NCI-H526 treated with DMSO at 0.1 percent for 48 hours (cell line): Measurements from ENCODE around the gene PIAS2.
"Not testable (repeated sequence)": the region's sequence is repeated elsewhere in the genome, so short reads cannot be mapped to it uniquely, and the experiment has no call there.

ENCODE experiments used
- DNase-seq: peaks from one replicate; lab custom pipeline; 2025; lab: John Stamatoyannopoulos, UW

Gene PIAS2

GRCh38 chr18:46909497-46909896 is 7.8 kb downstream of the PIAS2 start:
- no peak for DNase-seq

DNA sequence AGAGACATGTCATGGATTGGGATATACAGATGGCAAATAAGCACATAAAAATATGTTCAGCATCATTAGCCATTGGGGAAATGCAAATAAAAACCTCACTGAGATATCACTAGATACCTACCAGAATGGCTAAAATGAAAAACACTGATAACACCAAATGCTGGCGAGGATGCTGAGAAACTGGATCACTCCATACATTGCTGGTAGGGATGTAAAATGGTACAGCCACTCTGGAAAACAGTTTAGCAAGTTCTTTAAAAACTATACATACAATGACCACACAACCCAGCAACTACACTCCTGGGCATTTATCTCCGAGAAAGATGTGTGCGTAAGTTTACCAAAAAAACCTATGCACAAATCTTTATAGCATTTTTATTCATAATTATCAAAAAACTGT is 13.9 kb downstream of the PIAS2 start:
- DNase-seq: no peak

GRCh38 chr18:46899274-46899948 is 17.9 kb downstream of the PIAS2 start:
- DNase-seq: no peak

DNA sequence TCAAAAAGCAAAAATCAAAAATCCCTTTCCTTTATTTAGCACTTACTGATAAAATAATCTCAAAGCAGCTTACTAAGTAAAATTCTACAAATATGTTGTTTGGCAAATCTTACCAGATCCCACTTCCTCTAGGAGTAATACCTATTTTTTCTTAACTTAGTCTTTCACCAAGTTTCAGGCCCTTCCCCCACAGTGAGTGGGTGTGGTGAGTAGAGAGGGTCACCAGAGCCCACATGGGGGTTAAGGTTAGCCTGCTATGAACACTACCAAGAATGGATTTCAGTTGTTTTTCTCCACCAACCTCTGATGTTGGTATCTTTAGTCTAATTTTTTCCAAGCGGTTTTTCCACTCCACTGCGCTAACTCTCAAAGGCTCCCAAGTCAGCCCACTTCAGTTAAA is 23.2 kb downstream of the PIAS2 start:
- no peak for DNase-seq

DNA sequence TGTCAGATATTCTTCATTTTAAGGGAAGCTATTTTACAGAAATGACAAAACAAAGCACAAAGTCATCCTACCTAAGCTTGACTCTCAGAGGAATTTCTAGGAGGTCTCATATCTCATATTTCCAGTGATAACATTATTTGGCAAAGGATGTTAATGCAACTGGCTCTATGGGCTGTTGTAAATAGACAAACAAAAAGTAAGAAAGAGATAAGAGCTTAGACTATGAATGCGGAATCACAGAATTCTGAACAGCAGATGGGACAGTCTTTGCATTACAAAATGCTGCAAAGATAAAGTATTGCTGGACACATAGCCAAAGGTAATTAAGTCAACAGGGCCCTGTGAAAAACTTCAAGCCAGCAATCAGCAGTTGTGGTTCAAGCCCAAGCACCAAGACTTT is 23.9 kb downstream of the PIAS2 start:
- DNase-seq: no peak

GRCh38 chr18:46892842-46893241 is 24.5 kb downstream of the PIAS2 start:
- DNase-seq: no peak

- DNase-seq: no peak
Observed at GRCh38 chr18:46891742-46892214, 25.5 kb downstream of the PIAS2 start.

DNA sequence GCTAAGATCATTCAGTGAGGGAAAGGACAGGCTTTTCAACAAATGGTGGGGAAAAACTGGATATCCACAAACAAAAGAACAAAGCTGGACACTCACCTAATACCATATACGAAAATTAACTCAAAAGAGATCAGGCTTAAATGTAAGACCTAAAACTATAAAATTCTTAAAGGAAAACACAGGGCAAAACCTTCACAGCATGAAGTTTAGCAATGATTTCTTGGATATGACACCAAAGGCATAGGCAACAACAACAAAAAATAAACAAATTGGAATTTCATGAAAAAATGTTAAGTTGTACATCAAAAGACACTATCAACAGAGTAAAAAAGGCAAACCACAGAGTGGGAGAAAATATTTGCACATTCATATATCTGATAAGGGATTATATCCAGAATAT is 28.3 kb downstream of the PIAS2 start:
- no peak for DNase-seq

- no peak for DNase-seq
Observed at GRCh38 chr18:46886893-46887292, 30.4 kb downstream of the PIAS2 start.

DNA sequence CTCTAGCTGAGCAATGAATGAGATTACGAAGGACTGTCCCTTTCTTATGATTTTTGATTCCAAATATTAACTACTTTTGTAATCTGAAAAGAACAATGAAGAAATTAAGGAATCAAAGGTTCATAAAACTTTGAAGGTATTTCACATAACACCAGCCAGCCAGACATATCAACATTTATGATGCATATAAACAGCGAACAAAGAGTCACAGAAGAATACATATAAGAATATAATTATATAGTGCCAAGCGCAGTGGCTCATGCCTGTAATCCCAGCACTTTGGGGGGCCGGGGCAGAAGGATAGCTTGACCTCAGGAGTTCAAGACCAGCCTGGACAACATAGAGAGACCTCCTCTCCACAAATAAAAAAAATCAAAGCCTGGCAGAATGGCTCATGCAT is 34.1 kb downstream of the PIAS2 start:
- no peak for DNase-seq

DNA sequence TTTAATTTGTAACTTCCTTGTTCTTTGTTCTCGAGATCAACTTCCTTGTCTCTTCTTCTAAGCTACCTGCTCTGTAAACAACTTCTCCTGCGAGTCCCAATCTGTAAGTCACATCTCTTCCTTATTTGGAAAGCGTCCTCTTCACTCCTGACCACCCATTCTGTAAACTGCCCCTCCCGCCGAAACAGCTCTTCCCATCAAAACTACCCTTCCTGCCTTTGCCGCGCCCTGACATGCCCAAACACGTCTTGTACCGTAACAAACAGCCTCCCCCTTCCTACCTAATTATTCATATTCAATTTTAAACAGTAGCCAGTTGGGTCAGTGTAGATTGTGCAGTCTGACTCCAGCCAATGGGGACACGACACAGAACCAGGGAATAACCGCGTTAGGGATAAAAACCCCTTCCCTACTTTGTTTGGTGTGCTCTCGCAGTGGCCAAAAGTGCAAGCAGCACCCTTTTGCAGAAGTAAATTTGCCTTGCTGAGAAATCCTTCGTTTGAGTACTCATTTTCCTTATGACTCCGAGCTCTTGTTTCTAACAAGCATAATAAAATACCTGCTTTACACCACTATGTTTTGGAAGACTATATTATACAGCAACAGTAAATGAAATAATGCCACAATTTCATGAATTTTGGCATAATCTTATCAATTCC is 39.8 kb downstream of the PIAS2 start:
- DNase-seq: no peak

GRCh38 chr18:46868169-46868921 is 49.0 kb downstream of the PIAS2 start:
- DNase-seq: no peak

DNA sequence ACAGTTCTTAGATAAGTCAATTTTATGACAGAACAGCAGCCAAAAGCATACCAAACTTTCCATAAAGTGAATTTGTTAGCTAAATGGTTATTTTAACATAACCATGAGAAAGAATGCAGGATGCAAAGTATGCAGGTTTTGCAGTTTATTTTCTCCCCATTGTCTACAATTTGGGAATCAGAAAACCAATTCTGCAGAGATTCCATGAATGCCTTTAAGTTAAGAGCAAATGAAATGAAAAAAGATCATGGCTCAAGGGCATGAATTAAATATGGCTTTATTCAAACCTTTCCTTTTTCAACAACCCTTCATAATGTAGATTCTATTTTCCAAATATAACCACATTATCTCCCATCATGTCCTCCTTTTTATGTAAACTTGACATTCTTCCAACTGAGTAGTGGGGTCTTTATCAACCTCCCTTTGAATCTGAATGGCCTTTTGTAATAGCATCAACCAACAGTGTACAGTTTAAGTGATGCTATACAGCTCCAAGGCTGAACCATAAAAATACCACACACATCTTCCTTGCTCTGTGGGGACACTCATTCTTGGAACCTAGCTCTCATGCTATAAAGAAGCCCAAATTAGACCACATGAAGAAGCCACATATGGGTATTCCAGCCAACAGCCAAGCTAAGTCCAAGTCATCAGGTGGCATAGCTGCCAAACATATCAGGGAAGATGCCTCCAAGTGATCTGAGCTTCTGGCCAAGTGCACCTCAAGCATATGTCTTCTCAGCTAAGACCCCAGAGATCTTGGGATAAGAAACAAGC is 49.8 kb downstream of the PIAS2 start:
- no peak for DNase-seq

GRCh38 chr18:46866523-46866922 is 50.8 kb downstream of the PIAS2 start:
- DNase-seq: no peak

GRCh38 chr18:46865245-46865644 is 52.1 kb downstream of the PIAS2 start:
- not testable (repeated sequence) for DNase-seq

- DNase-seq: no peak
Observed at GRCh38 chr18:46859855-46860254, 57.5 kb downstream of the PIAS2 start.

DNA sequence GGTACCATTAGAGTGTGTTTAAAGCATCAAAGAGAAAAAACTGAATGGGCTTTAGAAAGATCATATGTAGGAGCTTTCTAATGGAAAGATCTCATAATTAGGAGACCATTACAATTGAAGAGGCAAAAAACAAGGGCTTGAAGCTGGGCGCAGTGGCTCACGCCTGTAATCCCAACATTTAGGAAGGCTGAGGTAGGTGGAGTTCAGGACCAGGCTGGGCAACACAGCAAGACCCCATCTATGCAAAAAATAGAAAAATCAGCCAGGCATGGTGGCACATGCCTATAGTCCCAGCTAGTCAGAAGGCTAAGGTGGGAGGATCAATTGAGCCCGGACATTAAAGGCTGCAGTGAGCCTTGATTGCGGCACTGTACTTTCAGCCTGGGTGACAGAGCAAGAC is 59.0 kb downstream of the PIAS2 start:
- no peak for DNase-seq

- no peak for DNase-seq
Observed at GRCh38 chr18:46856973-46857372, 60.3 kb downstream of the PIAS2 start.

DNA sequence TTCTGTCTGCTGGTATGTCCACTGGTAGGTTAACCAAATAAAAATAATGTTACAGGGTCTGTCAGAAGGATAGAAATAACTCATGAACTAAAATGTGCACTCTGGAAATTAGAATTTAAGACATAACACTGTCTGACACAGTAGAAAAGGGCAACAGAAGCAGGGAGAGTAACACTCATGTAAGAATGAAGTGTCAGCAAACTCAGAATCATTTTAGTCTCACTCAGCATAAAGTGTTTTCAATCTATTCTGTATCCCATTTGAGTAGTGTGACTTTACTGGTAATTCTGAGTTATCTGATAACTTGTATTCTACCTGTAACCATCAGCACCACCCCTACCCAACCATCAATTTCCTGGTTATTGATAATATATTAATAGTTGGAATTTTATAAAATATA is 68.3 kb downstream of the PIAS2 start:
- DNase-seq: no peak

DNA sequence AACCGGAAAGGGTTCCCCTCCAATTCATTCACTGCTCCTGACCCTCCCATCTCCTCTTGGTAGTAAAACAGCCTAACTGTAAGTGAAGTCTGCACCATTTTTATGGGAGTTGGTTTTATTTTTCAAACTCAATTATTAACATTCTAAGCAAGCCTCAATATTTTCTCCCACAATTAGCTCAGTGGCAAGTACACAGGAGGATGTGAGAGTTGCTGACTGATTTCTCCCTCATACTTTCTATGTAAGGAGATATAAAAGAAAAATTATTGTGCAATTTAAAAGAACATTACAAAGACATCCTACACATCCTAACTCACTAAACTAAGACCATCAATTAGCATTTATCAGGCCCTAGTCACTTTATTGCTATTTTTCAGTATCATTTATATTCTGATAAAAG is 73.9 kb downstream of the PIAS2 start:
- DNase-seq: no peak

GRCh38 chr18:46842583-46842982 is 74.7 kb downstream of the PIAS2 start:
- DNase-seq: no peak

DNA sequence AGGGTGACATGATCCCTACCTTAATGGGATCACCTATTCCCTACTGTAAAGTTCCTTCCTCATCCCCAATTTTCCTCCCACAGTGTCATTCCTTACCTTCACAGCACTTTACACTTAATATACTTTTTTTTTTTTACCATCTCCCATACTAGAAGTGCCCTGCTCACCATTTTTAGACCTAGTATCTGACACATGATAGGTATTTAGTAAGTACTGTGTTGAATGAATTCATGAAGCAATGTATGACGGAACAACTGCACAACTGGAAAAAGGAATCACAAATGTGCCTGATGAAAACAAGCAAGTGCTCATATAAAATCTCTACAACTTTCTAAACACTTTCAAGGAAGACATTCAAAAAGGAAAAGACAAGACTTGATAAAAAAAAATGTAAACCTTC is 83.4 kb downstream of the PIAS2 start:
- DNase-seq: no peak
